Skeletal muscle satellite cell (primary cell): ENCODE results near the gene PGLYRP4.
"Not testable (repeated sequence)": the region's sequence is repeated elsewhere in the genome, so short reads cannot be mapped to it uniquely, and the experiment has no call there.

ENCODE experiments used
- H3K27me3 ChIP-seq: 2 replicates; pipeline ENCODE4 v1.7.0; 2013; ENCODE audit warnings: low read length; ENCODE audit not compliant: control insufficient read depth, insufficient read depth
- H3K36me3 ChIP-seq: 2 replicates; pipeline ENCODE4 v1.7.0; 2013; ENCODE audit warnings: mild to moderate bottlenecking, control low read depth, low read length; ENCODE audit not compliant: insufficient read depth
- H3K4me1 ChIP-seq: 2 replicates; pipeline ENCODE4 v1.7.0; 2013; ENCODE audit warnings: low read length; ENCODE audit not compliant: control insufficient read depth, insufficient read depth
- H3K4me2 ChIP-seq: 2 replicates; pipeline ENCODE4 v1.7.0; 2013; ENCODE audit warnings: mild to moderate bottlenecking, low read length
- H3K4me3 ChIP-seq: 2 replicates; pipeline ENCODE4 v1.7.0; 2013; ENCODE audit warnings: low read length
- H3K9ac ChIP-seq: 2 replicates; pipeline ENCODE4 v1.7.0; 2013; ENCODE audit warnings: mild to moderate bottlenecking, low read depth, low read length, moderate library complexity
- H3K9me3 ChIP-seq: replicated peaks from 2 replicates; pipeline ENCODE4 v1.7.0; 2013; ENCODE audit warnings: mild to moderate bottlenecking, control low read depth, low read length

PGLYRP4 gene

GRCh38 chr1:153314388-153314787 is 34.3 kb downstream of the PGLYRP4 start:
- H3K27me3 ChIP-seq, H3K9ac ChIP-seq, H3K9me3 ChIP-seq, H3K4me1 ChIP-seq, H3K36me3 ChIP-seq, H3K4me2 ChIP-seq, H3K4me3 ChIP-seq: not testable (repeated sequence)

- Histone ChIP-seq H3K4me2 (no peak overlapping the region), H3K9ac (no peak overlapping the region), H3K9me3 (no peaks in the 10 kb centered on the region), H3K4me3 (no peak overlapping the region), H3K4me1 (no peaks in the 10 kb centered on the region), H3K27me3 (no peaks in the 10 kb centered on the region), H3K36me3 (no peaks in the 10 kb centered on the region)
Observed at GRCh38 chr1:153313288-153313687, 35.4 kb downstream of the PGLYRP4 start.

- H3K9me3 ChIP-seq, result no peaks in the 10 kb centered on the region
- H3K27me3 ChIP-seq, result no peaks in the 10 kb centered on the region
- H3K4me3 ChIP-seq, result no peak within 1 kb of the TSS
- no peaks in the 10 kb centered on the region for H3K36me3 ChIP-seq
- H3K4me1 ChIP-seq, result no peaks in the 10 kb centered on the region
- H3K4me2 ChIP-seq, result no peak within 1 kb of the TSS
- no peak within 1 kb of the TSS for H3K9ac ChIP-seq
Observed at GRCh38 chr1:153312570-153313186, 36.0 kb downstream of the PGLYRP4 start, which contains the start of gene PGLYRP3. Gene PGLYRP3 (minus strand): TSS chr1:153312952. CDS start chr1:153310665, 2,287 bp downstream.

- Histone ChIP-seq H3K4me1 (no peaks in the 10 kb centered on the region), H3K9ac (no peak overlapping the region), H3K4me2 (no peak overlapping the region), H3K36me3 (no peaks in the 10 kb centered on the region), H3K27me3 (no peaks in the 10 kb centered on the region), H3K9me3 (no peaks in the 10 kb centered on the region), H3K4me3 (no peak overlapping the region)
Observed at GRCh38 chr1:153310526-153310925, 38.1 kb downstream of the PGLYRP4 start.

GRCh38 chr1:153309441-153309840 is 39.2 kb downstream of the PGLYRP4 start:
- no peak overlapping the region for H3K9ac ChIP-seq
- no peak overlapping the region for H3K4me3 ChIP-seq
- no peaks in the 10 kb centered on the region for H3K4me1 ChIP-seq
- H3K27me3 ChIP-seq, result no peaks in the 10 kb centered on the region
- no peaks in the 10 kb centered on the region for H3K9me3 ChIP-seq
- no peaks in the 10 kb centered on the region for H3K36me3 ChIP-seq
- H3K4me2 ChIP-seq, result no peak overlapping the region

GRCh38 chr1:153308540-153308939 is 40.1 kb downstream of the PGLYRP4 start:
- H3K9me3 ChIP-seq, result no peaks in the 10 kb centered on the region
- no peaks in the 10 kb centered on the region for H3K4me1 ChIP-seq
- H3K4me2 ChIP-seq, result no peak overlapping the region
- H3K4me3 ChIP-seq, result no peak overlapping the region
- H3K36me3 ChIP-seq, result no peaks in the 10 kb centered on the region
- H3K27me3 ChIP-seq, result peaks cover 4% of the 10 kb centered on the region
- H3K9ac ChIP-seq, result no peak overlapping the region

- H3K4me2 ChIP-seq, result no peak overlapping the region
- peaks cover 9% of the 10 kb centered on the region for H3K27me3 ChIP-seq
- no peak overlapping the region for H3K9ac ChIP-seq
- H3K4me3 ChIP-seq, result no peak overlapping the region
- no peaks in the 10 kb centered on the region for H3K4me1 ChIP-seq
- no peaks in the 10 kb centered on the region for H3K36me3 ChIP-seq
- H3K9me3 ChIP-seq, result no peaks in the 10 kb centered on the region
Observed at GRCh38 chr1:153307221-153307600, 41.4 kb downstream of the PGLYRP4 start.

- Histone ChIP-seq H3K27me3 (peaks cover 9% of the 10 kb centered on the region), H3K36me3 (no peaks in the 10 kb centered on the region), H3K4me3 (no peak overlapping the region), H3K9me3 (no peaks in the 10 kb centered on the region), H3K9ac (no peak overlapping the region), H3K4me1 (no peaks in the 10 kb centered on the region), H3K4me2 (no peak overlapping the region)
Observed at GRCh38 chr1:153306303-153307220, 42.1 kb downstream of the PGLYRP4 start.

- peaks cover 9% of the 10 kb centered on the region for H3K27me3 ChIP-seq
- H3K4me1 ChIP-seq, result no peaks in the 10 kb centered on the region
- no peaks in the 10 kb centered on the region for H3K36me3 ChIP-seq
- H3K9me3 ChIP-seq, result no peaks in the 10 kb centered on the region
- no peak overlapping the region for H3K9ac ChIP-seq
- H3K4me3 ChIP-seq, result no peak overlapping the region
- H3K4me2 ChIP-seq, result no peak overlapping the region
Observed at GRCh38 chr1:153305682-153306081, 43.0 kb downstream of the PGLYRP4 start.

- H3K4me1 ChIP-seq, result no peaks in the 10 kb centered on the region
- H3K27me3 ChIP-seq, result peaks cover 9% of the 10 kb centered on the region
- no peaks in the 10 kb centered on the region for H3K9me3 ChIP-seq
- H3K4me3 ChIP-seq, result no peak overlapping the region
- no peak overlapping the region for H3K9ac ChIP-seq
- H3K36me3 ChIP-seq, result no peaks in the 10 kb centered on the region
- H3K4me2 ChIP-seq, result no peak overlapping the region
Observed at GRCh38 chr1:153302308-153302707, 46.3 kb downstream of the PGLYRP4 start.

GRCh38 chr1:153293851-153294250 is 54.8 kb downstream of the PGLYRP4 start:
- Histone ChIP-seq H3K27me3 (no peaks in the 10 kb centered on the region), H3K4me2 (no peak overlapping the region), H3K9me3 (no peaks in the 10 kb centered on the region), H3K4me1 (no peaks in the 10 kb centered on the region), H3K9ac (no peak overlapping the region), H3K4me3 (no peak overlapping the region), H3K36me3 (no peaks in the 10 kb centered on the region)

- H3K36me3 ChIP-seq, result no peaks in the 10 kb centered on the region
- H3K9ac ChIP-seq, result no peak overlapping the region
- H3K9me3 ChIP-seq, result no peaks in the 10 kb centered on the region
- H3K4me1 ChIP-seq, result no peaks in the 10 kb centered on the region
- no peak overlapping the region for H3K4me2 ChIP-seq
- no peak overlapping the region for H3K4me3 ChIP-seq
- no peaks in the 10 kb centered on the region for H3K27me3 ChIP-seq
Observed at GRCh38 chr1:153293480-153293775, 55.2 kb downstream of the PGLYRP4 start.
